HEK293T (cell line): ENCODE data around the gene LRRC4B.

Experiments used
- CTBP1 ChIP-seq: fragments of 450-650 bp; IDR thresholded peaks from 2 replicates; pipeline ENCODE4 v1.6.1; 2016; ENCODE audit warnings: borderline replicate concordance
- ELF4 ChIP-seq: fragments of 450-650 bp; IDR thresholded peaks from 2 replicates; pipeline ENCODE4 v1.6.1; 2017; ENCODE audit warnings: antibody characterized with exemption
- FOXA1 ChIP-seq: fragments of 450-650 bp; IDR thresholded peaks from 2 replicates; pipeline ENCODE4 v1.6.1; 2016; ENCODE audit warnings: mild to moderate bottlenecking
- FOXK2 ChIP-seq: fragments of 450-650 bp; IDR thresholded peaks from 2 replicates; pipeline ENCODE4 v1.6.1; 2016; ENCODE audit warnings: mild to moderate bottlenecking
- FOXM1 ChIP-seq: fragments of 450-650 bp; IDR thresholded peaks from 2 replicates; pipeline ENCODE4 v1.6.1; 2017; ENCODE audit warnings: mild to moderate bottlenecking, borderline replicate concordance
- L3MBTL2 ChIP-seq: fragments of 450-650 bp; conservative IDR thresholded peaks from 2 replicates; pipeline ENCODE4 v1.6.1; 2016; ENCODE audit warnings: mild to moderate bottlenecking
- NFRKB ChIP-seq: fragments of 450-650 bp; IDR thresholded peaks from 2 replicates; pipeline ENCODE4 v1.6.1; 2016; ENCODE audit warnings: mild to moderate bottlenecking, moderate library complexity
- SP1 ChIP-seq: fragments of 450-650 bp; IDR thresholded peaks from 2 replicates; pipeline ENCODE4 v1.6.1; 2017
- SUZ12 ChIP-seq: fragments of 450-650 bp; IDR thresholded peaks from 2 replicates; pipeline ENCODE4 v1.6.1; 2016; ENCODE audit warnings: mild to moderate bottlenecking

DNA sequence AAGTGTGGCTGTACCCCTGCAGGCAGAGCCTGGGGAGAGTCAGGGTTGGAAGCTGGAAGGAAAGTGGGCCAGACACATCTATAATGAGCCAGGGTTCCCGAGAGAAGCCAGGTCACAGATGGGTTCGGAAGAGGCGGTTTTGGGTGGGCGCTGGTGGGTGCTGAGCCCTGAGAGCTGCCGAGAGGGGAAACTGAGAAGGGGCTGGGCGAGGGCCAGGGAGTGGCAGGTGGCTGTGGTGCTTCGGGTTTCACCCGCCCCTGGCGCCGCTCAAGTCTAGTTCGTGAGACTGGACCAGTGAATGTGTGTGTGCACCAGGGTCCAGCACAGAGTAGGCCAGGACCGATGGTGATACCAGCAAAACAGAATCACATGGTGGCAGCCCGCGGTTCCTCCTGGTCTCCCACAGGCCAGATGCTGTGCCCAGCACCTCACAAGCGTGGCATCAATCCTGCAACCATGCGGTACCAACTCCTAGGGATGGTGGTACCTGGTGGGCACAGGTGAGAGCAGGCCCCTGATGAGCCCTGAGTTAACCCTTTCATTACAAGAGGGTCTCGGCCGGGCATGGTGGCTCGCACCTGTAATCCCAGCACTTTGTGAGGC lies 1.8 kb upstream of the LRRC4B start:
- TF ChIP-seq NFRKB (no peak), CTBP1 (no peak), FOXK2 (no peak), SUZ12 (no peak), FOXM1 (no peak), SP1 (no peak), FOXA1 (no peak), L3MBTL2 (no peak), ELF4 (no peak)
